Measurements from ENCODE around the gene PMEPA1.

PMEPA1 gene

GRCh38 chr20:57742507-57743181, 32.8 kb upstream of the PMEPA1 start:
- no peak overlapping the region for H3K9ac ChIP-seq (ENCODE audit: insufficient read length)
- H3K4me3 ChIP-seq = no peak overlapping the region
- no peaks in the 10 kb centered on the region for H3K36me3 ChIP-seq (ENCODE audit: insufficient read depth, low read length)
- H3K9me3 ChIP-seq (ENCODE audit: low read depth, low read length) = no peaks in the 10 kb centered on the region
- DNase-seq (ENCODE audit: low read depth, low spot score) = no peak
- TF ChIP-seq POLR2AphosphoS5 (IDR thresholded peaks at IDR 0.05; ENCODE audit: borderline replicate concordance, low read depth, low read length) = no peak
- TF ChIP-seq FOXP2 (optimal IDR thresholded peaks at IDR 0.05; ENCODE audit: control extremely low read depth, extremely low read length, insufficient read depth) = no peak
- no peak for TF ChIP-seq EZH2 (IDR thresholded peaks at IDR 0.05)
- no peak overlapping the region for H3K27ac ChIP-seq

GRCh38 chr20:57738484-57738883, 28.7 kb upstream of the PMEPA1 start:
- Histone ChIP-seq H3K9ac (ENCODE audit: insufficient read length) (no peak overlapping the region), H3K4me3 (no peak overlapping the region), H3K36me3 (ENCODE audit: insufficient read depth, low read length) (no peaks in the 10 kb centered on the region), H3K9me3 (ENCODE audit: low read depth, low read length) (no peaks in the 10 kb centered on the region), H3K27ac (no peak overlapping the region)
- TF ChIP-seq EZH2 (IDR thresholded peaks at IDR 0.05) (no peak), POLR2AphosphoS5 (IDR thresholded peaks at IDR 0.05; ENCODE audit: borderline replicate concordance, low read depth, low read length) (no peak), FOXP2 (optimal IDR thresholded peaks at IDR 0.05; ENCODE audit: control extremely low read depth, extremely low read length, insufficient read depth) (no peak)
- no peak for DNase-seq (ENCODE audit: low read depth, low spot score)

GRCh38 chr20:57738053-57738452, 28.2 kb upstream of the PMEPA1 start:
- no peak overlapping the region for H3K9ac ChIP-seq (ENCODE audit: insufficient read length)
- no peak for TF ChIP-seq FOXP2 (optimal IDR thresholded peaks at IDR 0.05; ENCODE audit: control extremely low read depth, extremely low read length, insufficient read depth)
- TF ChIP-seq POLR2AphosphoS5 (IDR thresholded peaks at IDR 0.05; ENCODE audit: borderline replicate concordance, low read depth, low read length) = no peak
- TF ChIP-seq EZH2 (IDR thresholded peaks at IDR 0.05) = no peak
- H3K36me3 ChIP-seq (ENCODE audit: insufficient read depth, low read length) = no peaks in the 10 kb centered on the region
- no peak overlapping the region for H3K4me3 ChIP-seq
- no peaks in the 10 kb centered on the region for H3K9me3 ChIP-seq (ENCODE audit: low read depth, low read length)
- DNase-seq (ENCODE audit: low read depth, low spot score) = no peak
- no peak overlapping the region for H3K27ac ChIP-seq

GRCh38 chr20:57737349-57737748, 27.5 kb upstream of the PMEPA1 start:
- Histone ChIP-seq H3K9ac (ENCODE audit: insufficient read length) (no peak overlapping the region), H3K36me3 (ENCODE audit: insufficient read depth, low read length) (no peaks in the 10 kb centered on the region), H3K9me3 (ENCODE audit: low read depth, low read length) (no peaks in the 10 kb centered on the region), H3K27ac (no peak overlapping the region), H3K4me3 (no peak overlapping the region)
- TF ChIP-seq POLR2AphosphoS5 (IDR thresholded peaks at IDR 0.05; ENCODE audit: borderline replicate concordance, low read depth, low read length) (no peak), EZH2 (IDR thresholded peaks at IDR 0.05) (no peak), FOXP2 (optimal IDR thresholded peaks at IDR 0.05; ENCODE audit: control extremely low read depth, extremely low read length, insufficient read depth) (no peak)
- DNase-seq (ENCODE audit: low read depth, low spot score) = no peak

GRCh38 chr20:57736738-57737347, 27.0 kb upstream of the PMEPA1 start:
- no peak overlapping the region for H3K27ac ChIP-seq
- H3K9ac ChIP-seq (ENCODE audit: insufficient read length) = no peak overlapping the region
- DNase-seq (ENCODE audit: low read depth, low spot score) = no peak
- H3K36me3 ChIP-seq (ENCODE audit: insufficient read depth, low read length) = no peaks in the 10 kb centered on the region
- no peaks in the 10 kb centered on the region for H3K9me3 ChIP-seq (ENCODE audit: low read depth, low read length)
- TF ChIP-seq FOXP2 (optimal IDR thresholded peaks at IDR 0.05; ENCODE audit: control extremely low read depth, extremely low read length, insufficient read depth) (no peak), EZH2 (IDR thresholded peaks at IDR 0.05) (no peak), POLR2AphosphoS5 (IDR thresholded peaks at IDR 0.05; ENCODE audit: borderline replicate concordance, low read depth, low read length) (no peak)
- no peak overlapping the region for H3K4me3 ChIP-seq

- Histone ChIP-seq H3K4me3 (no peak overlapping the region), H3K36me3 (ENCODE audit: insufficient read depth, low read length) (no peaks in the 10 kb centered on the region), H3K9ac (ENCODE audit: insufficient read length) (no peak overlapping the region), H3K27ac (no peak overlapping the region), H3K9me3 (ENCODE audit: low read depth, low read length) (no peaks in the 10 kb centered on the region)
- TF ChIP-seq FOXP2 (optimal IDR thresholded peaks at IDR 0.05; ENCODE audit: control extremely low read depth, extremely low read length, insufficient read depth) (no peak), POLR2AphosphoS5 (IDR thresholded peaks at IDR 0.05; ENCODE audit: borderline replicate concordance, low read depth, low read length) (no peak), EZH2 (IDR thresholded peaks at IDR 0.05) (no peak)
- no peak for DNase-seq (ENCODE audit: low read depth, low spot score)
These were observed 26.3 kb upstream of the PMEPA1 start for GRCh38 chr20:57735831-57736737.

GRCh38 chr20:57734754-57735153, 24.9 kb upstream of the PMEPA1 start:
- Histone ChIP-seq H3K9me3 (ENCODE audit: low read depth, low read length) (no peaks in the 10 kb centered on the region), H3K36me3 (ENCODE audit: insufficient read depth, low read length) (no peaks in the 10 kb centered on the region), H3K4me3 (no peak overlapping the region), H3K27ac (no peak overlapping the region), H3K9ac (ENCODE audit: insufficient read length) (no peak overlapping the region)
- DNase-seq (ENCODE audit: low read depth, low spot score) = no peak
- TF ChIP-seq FOXP2 (optimal IDR thresholded peaks at IDR 0.05; ENCODE audit: control extremely low read depth, extremely low read length, insufficient read depth) = no peak
- no peak for TF ChIP-seq EZH2 (IDR thresholded peaks at IDR 0.05)
- no peak for TF ChIP-seq POLR2AphosphoS5 (IDR thresholded peaks at IDR 0.05; ENCODE audit: borderline replicate concordance, low read depth, low read length)

GRCh38 chr20:57732226-57732625, 22.4 kb upstream of the PMEPA1 start:
- Histone ChIP-seq H3K36me3 (ENCODE audit: insufficient read depth, low read length) (no peaks in the 10 kb centered on the region), H3K4me3 (no peak overlapping the region), H3K9me3 (ENCODE audit: low read depth, low read length) (no peaks in the 10 kb centered on the region), H3K9ac (ENCODE audit: insufficient read length) (no peak overlapping the region), H3K27ac (no peak overlapping the region)
- DNase-seq (ENCODE audit: low read depth, low spot score) = no peak
- no peak for TF ChIP-seq POLR2AphosphoS5 (IDR thresholded peaks at IDR 0.05; ENCODE audit: borderline replicate concordance, low read depth, low read length)
- TF ChIP-seq EZH2 (IDR thresholded peaks at IDR 0.05) = no peak
- TF ChIP-seq FOXP2 (optimal IDR thresholded peaks at IDR 0.05; ENCODE audit: control extremely low read depth, extremely low read length, insufficient read depth) = no peak
